Measurements from ENCODE around the gene EXT2.

The EXT2 gene

GRCh38 chr11:44085330-44085729 lies 10.1 kb upstream of the EXT2 start:
- no peak for DNase-seq (ENCODE audit: low read depth in 3 of 3)

DNA sequence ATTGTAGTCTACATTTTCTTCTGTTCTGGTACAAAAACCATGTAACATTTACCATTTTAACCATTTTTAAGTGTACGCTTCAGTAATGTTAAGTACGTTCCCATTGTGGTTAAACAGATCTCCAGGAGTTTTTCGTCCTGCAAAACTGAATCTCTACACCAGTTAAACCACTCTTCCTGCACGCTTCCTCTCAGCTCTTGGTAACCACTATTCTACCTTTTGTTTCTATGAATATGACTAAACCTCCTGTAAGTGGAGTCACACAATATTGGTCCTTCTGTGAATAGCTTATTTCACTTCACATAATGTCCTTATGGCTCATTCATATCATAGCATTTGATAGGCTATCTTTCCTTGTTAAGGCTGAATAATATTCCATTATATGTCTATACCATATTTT lies 7.1 kb upstream of the EXT2 start:
- DNase-seq (ENCODE audit: low read depth in 3 of 3) = no peak

DNA sequence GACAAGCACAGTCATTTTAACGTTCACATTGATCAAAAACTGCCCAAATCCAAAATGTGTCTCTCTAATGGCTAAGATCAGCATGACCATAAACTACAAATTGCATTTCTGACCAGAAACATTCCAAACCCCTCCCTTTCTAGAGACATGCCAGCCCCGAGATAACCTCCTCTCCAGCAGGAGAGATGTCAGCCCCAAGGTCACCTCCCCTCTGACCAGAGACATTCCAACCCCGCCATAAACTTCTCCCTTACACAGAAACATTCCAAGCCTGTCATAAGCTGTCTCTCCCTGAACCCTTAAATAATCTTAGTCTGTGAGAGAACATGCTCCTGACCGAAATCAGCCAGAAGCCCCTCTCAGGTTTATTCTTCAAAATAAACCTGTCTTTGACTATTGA lies 6.6 kb upstream of the EXT2 start:
- no peak for DNase-seq (ENCODE audit: low read depth in 3 of 3)

DNA sequence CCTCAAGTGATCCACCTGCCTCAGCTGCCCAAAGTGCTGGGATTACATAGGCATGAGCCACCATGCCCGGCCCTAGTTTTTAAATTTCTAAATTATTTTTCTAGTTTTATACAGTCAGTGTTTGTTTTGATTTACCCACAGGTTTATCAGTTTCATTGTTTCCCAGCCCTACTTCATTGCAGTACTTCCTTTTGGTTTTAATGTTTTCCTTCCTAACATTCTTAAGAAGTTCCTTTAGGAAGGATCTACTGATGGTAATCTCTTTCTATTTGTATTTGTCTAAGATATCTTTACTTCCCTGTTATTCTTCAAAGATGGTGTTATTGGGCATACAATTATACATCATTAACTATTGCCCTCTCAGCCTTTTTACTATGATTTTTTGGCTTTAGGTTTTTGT lies 4.9 kb upstream of the EXT2 start:
- no peak for DNase-seq (ENCODE audit: low read depth in 3 of 3)

- peak; percentile 32 to 72 (median 44) for DNase-seq (ENCODE audit: low read depth in 3 of 3)
Observed at GRCh38 chr11:44094260-44094868, 1.1 kb upstream of the EXT2 start.

DNA sequence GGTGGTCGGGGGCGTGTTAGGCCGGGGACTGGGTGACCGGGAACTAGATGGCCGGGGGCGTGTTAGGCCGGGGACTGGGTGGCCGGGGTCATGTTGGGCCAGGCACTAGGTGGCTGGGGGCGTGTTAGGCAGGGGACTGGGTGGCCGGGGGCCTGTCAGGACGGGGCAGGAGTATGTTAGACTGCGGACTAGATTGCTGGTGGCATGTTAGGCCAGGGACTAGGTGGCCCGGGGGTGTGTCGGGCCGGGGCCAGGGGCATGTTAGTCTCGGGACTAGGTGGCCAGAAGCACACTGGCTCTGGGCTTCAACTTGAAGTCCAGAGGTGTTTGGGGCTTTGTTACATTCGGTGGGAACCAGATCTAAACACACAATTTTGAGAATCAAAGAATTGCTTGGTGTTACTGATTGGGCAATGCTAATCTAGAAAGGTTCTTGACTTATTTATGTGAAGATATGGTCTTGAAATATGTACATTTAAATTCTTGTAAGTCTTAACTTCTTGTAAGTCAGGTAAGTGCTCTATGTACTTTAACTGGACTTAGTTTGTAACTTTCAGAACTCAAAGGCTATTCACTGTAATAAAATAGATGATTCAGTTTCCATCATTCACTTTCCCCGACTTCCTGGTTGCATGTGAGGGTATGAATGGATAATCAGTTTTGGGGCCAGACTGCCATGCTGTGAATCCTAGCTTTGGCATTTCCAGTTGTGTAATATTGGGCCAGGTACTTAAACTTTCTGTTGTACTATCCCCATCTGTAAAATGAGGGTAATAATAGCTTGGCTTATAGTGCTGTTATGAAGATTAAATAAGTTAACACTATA lies 1.1 kb downstream of the EXT2 start:
- no peak for DNase-seq (ENCODE audit: low read depth in 3 of 3)

- DNase-seq (ENCODE audit: low read depth in 3 of 3) = no peak
Observed at GRCh38 chr11:44097821-44098220, 2.3 kb downstream of the EXT2 start.

GRCh38 chr11:44101098-44101497 lies 5.6 kb downstream of the EXT2 start:
- DNase-seq (ENCODE audit: low read depth in 3 of 3) = no peak

DNA sequence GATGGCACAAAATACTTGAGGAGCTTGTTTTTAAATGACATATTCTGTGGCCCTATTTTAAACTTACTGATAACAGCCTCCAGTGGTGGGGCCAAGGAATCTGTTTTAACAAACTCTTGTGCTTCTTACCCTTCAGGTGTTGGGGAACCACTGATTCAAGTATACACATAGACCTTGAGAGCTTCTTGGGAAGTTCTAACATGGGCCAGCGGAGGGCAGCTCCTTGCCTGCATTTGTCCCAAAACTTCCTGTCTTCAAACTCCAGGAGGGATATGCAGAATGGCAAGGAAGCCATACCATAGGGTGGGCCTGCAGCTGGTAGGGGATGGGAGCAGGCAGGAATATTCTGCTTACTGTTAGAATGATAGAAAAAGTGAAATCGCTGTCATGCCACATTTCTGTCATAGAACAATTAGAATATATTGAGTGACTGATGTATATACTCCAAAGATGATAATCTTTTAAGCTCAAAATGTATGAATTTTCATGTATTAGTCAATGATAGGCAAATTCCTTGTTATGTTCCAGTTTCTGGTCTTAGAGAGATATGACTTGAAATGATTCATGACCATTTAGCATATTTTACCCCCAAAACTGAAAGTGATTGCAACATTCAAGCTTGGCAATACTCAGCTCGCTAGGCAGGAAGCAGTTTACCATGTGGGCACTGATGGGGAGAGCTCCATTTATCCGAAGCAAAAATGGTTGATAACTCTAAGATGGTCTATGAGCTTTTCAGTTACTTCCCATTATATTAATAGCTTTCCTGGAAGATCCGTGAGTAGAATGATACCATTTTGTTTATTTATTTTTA lies 9.2 kb downstream of the EXT2 start:
- no peak for DNase-seq (ENCODE audit: low read depth in 3 of 3)

GRCh38 chr11:44108260-44108659 lies 12.8 kb downstream of the EXT2 start:
- DNase-seq (ENCODE audit: low read depth in 3 of 3) = no peak

DNA sequence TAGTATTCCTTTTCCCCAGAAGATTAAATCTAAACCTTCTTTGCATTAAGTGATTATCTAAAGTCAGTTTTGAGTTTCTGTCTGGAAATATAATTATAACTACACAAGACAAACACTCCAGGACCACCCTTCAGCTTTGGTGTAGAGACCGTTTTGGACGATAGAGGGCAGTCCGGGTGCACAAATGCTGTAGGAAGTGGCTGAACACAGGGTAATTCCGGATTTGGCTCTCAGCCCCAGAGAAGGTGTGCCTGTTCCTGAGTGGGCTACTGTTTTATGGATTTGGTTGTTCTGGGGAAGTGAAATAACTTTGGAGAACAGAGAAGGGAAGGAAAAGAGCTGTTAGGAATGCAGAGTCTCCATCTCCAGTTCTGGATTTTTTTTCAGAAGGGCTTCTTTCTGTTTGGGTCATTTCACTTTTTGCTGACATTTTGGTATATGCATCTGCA lies 14.8 kb downstream of the EXT2 start:
- DNase-seq (ENCODE audit: low read depth in 3 of 3) = peak in 2 of 3 experiments; percentile 9 to 15

GRCh38 chr11:44112091-44112821 lies 16.8 kb downstream of the EXT2 start:
- DNase-seq (ENCODE audit: low read depth in 3 of 3) = no peak

DNA sequence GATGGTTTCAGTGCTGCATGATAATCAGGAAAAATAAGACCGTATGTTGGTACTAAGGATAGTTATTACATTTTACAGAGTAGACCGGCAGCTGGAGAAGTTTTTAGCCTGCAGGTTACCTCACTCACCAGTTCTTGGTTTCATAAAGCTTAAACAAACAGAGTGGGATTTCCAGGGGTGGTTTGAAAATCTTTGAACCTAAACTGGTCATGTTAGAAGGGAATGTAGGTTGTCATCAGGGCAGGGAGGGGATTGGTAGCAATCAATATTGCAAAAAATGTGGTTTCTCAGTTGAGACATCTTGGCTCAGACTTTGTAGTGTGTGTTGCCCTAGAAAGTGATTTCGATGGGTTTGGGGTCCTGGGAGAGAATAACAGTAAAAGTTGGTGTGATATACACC lies 17.5 kb downstream of the EXT2 start:
- DNase-seq (ENCODE audit: low read depth in 3 of 3) = no peak

GRCh38 chr11:44113572-44113971 lies 18.1 kb downstream of the EXT2 start:
- no peak for DNase-seq (ENCODE audit: low read depth in 3 of 3)

GRCh38 chr11:44116234-44116830 lies 20.9 kb downstream of the EXT2 start:
- no peak for DNase-seq (ENCODE audit: low read depth in 3 of 3)

DNA sequence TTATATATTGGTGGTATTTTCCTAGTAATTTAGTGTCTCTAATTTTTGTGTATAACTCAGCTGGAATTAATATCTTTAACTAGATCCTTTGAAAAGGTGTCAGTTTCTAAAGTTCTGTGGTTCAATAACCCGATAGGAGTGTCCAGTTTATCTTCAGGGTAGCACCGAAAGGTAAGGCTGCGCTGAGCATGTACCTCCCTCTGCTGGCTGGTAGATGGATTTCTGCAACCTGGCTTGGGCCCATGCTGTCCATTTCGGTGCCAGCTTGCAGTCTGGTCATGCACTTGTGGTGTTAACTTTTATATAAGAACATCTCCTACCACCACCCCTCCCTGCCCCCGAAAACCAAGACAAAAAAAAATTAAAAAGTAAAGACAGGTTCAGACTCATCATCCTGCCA lies 24.7 kb downstream of the EXT2 start:
- no peak for DNase-seq (ENCODE audit: low read depth in 3 of 3)

DNA sequence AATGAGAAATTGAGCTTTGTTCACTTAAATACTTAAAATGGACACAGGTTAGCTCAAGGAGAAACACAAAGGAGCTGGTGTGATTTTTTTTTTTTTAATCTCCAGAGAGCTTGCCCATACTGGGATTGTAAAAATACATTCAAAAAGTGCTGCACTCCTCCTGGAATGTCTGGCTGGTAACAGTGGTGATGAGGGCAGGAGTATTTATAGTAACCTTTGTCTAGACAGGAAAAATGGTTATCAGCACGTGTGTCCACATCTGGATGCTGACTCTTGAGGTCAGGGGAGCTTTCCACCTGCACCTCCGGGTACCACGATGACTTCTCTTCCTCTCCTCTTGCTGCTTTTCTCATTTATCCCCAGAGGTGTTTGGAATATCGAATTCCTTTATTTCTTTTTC lies 30.1 kb downstream of the EXT2 start:
- DNase-seq (ENCODE audit: low read depth in 3 of 3) = no peak

- DNase-seq (ENCODE audit: low read depth in 3 of 3) = no peak
Observed at GRCh38 chr11:44126304-44126703, 30.8 kb downstream of the EXT2 start.

- no peak for DNase-seq (ENCODE audit: low read depth in 3 of 3)
Observed at GRCh38 chr11:44127130-44127529, 31.7 kb downstream of the EXT2 start.

- no peak for DNase-seq (ENCODE audit: low read depth in 3 of 3)
Observed at GRCh38 chr11:44128729-44129128, 33.3 kb downstream of the EXT2 start.

DNA sequence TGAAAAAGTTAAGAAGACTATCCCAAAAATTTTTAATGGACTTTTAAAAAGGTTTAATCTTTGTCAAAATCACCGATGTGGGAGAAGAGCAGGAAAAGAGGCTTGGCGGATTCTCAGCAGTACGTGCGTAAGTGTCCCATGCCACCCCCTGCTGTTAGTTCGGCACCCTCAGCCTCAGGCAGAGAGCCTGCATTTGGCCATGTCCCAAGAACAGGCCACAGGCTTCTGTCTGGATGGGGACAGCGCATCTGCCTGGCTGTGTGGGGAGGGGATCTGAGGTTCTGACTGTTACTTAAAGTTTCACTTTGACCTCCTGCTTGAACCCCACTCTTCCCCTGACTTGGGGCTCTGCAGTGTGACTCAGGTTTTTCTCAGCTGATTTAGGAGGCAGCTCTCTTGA lies 35.3 kb downstream of the EXT2 start:
- no peak for DNase-seq (ENCODE audit: low read depth in 3 of 3)
